Measurements from ENCODE around the gene ULBP1.

DNA sequence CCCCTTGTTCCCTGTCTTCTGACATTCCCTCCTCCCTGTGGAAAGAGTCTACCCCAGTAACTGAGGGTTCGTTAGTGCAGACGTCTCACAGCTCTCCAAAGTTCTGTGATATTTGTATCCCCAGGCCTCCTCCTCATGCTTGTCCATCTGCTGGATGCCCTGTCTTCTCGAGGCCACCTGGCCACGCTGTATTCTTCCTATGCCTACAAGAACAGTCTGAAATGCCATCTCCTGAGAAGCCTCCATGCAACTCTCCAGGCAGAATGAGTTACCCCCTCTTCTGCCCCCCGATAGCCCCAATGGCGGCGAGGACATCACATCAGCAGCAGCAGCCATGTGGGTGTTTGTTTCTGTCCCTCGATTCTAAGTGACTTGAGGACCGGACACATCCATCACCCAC is 12.6 kb upstream of the ULBP1 start:
- TF ChIP-seq EZH2 (IDR thresholded peaks at IDR 0.05): no peak
- TF ChIP-seq POLR2AphosphoS5 (IDR thresholded peaks at IDR 0.05; ENCODE audit: borderline replicate concordance, low read depth, low read length): no peak

Data from SK-N-MC (cell line).